Ascending aorta (tissue), 1 donor: ENCODE results near the gene DKC1. TPM values are rescaled to one million over a fixed set of nuclear protein-coding genes. Genes with fewer than 3 reads are reported as not detected.

Source experiments
- total RNA-seq: library from RNA; depleted of rRNA; stranded (reverse); fragments of >200 nt; gene quantifications from one replicate; pipeline ENCODE4 v1.1.0, GENCODE V29; 2016

The DKC1 gene
- total RNA-seq, 1 donor from 2014 or later, result 3.4 TPM

Other genes with a start within 250 kb of the DKC1 start
- 69.9 TPM for gene FAM3A, start 246.6 kb upstream of the DKC1 start, total RNA-seq
- gene G6PD, start 216.0 kb upstream of the DKC1 start, total RNA-seq, result 89.7 TPM
- 37.5 TPM for gene IKBKG, start 215.2 kb upstream of the DKC1 start, total RNA-seq
- not detected for gene CTAG1A, start 177.7 kb upstream of the DKC1 start, total RNA-seq
- gene CTAG1B, start 143.6 kb upstream of the DKC1 start, total RNA-seq, result not detected
- not detected for gene CTAG2, start 109.3 kb upstream of the DKC1 start, total RNA-seq
- gene GAB3, start 11.8 kb upstream of the DKC1 start, total RNA-seq, result 2.9 TPM
- gene MPP1, start 42.6 kb downstream of the DKC1 start, total RNA-seq, result 65.3 TPM
- gene SMIM9, start 71.8 kb downstream of the DKC1 start, total RNA-seq, result not detected
- gene F8A1, start 123.5 kb downstream of the DKC1 start, total RNA-seq, result 77.0 TPM